Testis (tissue), 2 donors: ENCODE data around the gene KLF15.

ENCODE experiments used
- POLR2A ChIP-seq: fragments of 450-650 bp; IDR thresholded peaks from one replicate; pipeline ENCODE4 v1.6.1; 2017; ENCODE audit warnings: antibody characterized with exemption, mild to moderate bottlenecking, moderate library complexity
- TF ChIP-seq, protein P1 (sequence below), 3 experiments: fragments of 450-650 bp in 2 of 3; fragments of 200-600 bp in 1 of 3; sonication (generic) in 1 of 3; IDR thresholded peaks; one replicate each; pipeline ENCODE4 v1.5.1; 2016 to 2019; ENCODE audit warnings: antibody characterized with exemption in 3 of 3, mild to moderate bottlenecking in 2 of 3, moderate library complexity in 1 of 3

DNA sequence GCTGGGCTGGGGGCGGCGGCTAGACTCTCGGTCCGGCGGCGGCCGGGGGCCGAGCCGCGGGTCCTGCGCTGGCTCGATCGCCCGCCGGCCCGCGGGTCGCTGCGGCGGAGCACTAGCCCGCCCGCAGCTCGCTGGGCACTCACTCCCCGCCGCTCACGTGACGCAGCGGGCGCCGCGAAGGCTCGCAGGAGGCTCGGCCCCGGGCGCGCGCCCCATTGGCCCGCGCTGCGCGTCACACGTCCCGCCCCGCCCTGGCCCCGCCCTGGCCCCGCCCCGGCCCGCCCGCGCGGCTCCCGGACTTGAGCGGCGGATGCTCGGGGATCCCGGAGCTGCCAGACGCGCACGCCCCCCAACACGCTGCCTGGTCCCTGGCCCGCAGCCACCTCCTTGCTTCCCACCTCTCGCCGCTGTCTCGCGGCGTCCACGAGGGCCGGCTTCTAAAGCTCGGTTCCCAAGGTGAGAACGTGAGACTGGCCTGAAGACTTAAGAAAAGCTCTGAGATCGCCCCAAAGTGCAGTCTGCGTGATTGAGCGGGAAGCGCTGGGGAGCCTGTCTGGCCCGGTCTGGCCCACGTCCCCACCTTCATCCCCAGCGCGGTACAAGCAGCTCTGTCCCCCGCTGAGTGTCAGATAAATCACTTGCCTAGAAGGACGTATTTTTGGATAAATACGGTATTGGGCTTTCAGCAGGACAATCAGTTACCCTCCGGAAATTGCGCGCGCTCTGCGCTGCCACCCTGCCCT, at the start of gene KLF15:
- TF ChIP-seq, protein P1, sequence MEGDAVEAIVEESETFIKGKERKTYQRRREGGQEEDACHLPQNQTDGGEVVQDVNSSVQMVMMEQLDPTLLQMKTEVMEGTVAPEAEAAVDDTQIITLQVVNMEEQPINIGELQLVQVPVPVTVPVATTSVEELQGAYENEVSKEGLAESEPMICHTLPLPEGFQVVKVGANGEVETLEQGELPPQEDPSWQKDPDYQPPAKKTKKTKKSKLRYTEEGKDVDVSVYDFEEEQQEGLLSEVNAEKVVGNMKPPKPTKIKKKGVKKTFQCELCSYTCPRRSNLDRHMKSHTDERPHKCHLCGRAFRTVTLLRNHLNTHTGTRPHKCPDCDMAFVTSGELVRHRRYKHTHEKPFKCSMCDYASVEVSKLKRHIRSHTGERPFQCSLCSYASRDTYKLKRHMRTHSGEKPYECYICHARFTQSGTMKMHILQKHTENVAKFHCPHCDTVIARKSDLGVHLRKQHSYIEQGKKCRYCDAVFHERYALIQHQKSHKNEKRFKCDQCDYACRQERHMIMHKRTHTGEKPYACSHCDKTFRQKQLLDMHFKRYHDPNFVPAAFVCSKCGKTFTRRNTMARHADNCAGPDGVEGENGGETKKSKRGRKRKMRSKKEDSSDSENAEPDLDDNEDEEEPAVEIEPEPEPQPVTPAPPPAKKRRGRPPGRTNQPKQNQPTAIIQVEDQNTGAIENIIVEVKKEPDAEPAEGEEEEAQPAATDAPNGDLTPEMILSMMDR (IDR thresholded peaks at IDR 0.05): no peak
- no peak for TF ChIP-seq POLR2A
